ENCODE measurements around the gene SPATA33. TPM values are rescaled to one million over a fixed set of nuclear protein-coding genes. Genes with fewer than 3 reads are reported as not detected.

SPATA33 gene
- total RNA-seq, 1 donor from 2014 or later: 13.8 TPM

DNA sequence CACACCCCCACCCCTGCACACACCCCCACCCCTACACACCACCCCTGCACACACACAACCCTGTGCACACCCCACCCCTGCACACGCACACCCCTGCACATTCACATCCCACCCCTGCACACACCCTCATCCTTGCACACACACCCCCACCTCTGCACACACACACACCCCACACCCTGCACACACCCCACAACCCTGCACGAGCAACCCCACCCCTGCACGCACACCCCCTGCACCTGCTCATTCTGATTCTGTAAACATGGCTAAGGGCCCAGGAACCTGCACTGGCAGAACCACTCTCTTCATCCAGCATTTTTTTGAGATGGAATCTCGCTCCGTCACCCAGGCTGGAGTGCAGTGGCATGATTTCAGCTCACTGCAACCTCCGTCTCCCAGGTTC lies 18.3 kb upstream of the SPATA33 start:
- peaks cover 16% of the 10 kb centered on the region for H3K4me1 Mint-ChIP-seq (ENCODE audit: unreplicated experiment)
- H3K4me3 Mint-ChIP-seq (ENCODE audit: unreplicated experiment): peak overlapping the region; percentile 56
- peaks cover 7% of the 10 kb centered on the region for H3K36me3 Mint-ChIP-seq (ENCODE audit: low read depth, unreplicated experiment)
- no peak overlapping the region for H3K27ac Mint-ChIP-seq (ENCODE audit: unreplicated experiment)
- no peaks in the 10 kb centered on the region for H3K9me3 Mint-ChIP-seq (ENCODE audit: unreplicated experiment)
- H3K27me3 Mint-ChIP-seq (ENCODE audit: unreplicated experiment): peaks cover 10% of the 10 kb centered on the region
- no peak for DNase-seq (ENCODE audit: low spot score)
- TF ChIP-seq, protein P1, sequence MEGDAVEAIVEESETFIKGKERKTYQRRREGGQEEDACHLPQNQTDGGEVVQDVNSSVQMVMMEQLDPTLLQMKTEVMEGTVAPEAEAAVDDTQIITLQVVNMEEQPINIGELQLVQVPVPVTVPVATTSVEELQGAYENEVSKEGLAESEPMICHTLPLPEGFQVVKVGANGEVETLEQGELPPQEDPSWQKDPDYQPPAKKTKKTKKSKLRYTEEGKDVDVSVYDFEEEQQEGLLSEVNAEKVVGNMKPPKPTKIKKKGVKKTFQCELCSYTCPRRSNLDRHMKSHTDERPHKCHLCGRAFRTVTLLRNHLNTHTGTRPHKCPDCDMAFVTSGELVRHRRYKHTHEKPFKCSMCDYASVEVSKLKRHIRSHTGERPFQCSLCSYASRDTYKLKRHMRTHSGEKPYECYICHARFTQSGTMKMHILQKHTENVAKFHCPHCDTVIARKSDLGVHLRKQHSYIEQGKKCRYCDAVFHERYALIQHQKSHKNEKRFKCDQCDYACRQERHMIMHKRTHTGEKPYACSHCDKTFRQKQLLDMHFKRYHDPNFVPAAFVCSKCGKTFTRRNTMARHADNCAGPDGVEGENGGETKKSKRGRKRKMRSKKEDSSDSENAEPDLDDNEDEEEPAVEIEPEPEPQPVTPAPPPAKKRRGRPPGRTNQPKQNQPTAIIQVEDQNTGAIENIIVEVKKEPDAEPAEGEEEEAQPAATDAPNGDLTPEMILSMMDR (IDR thresholded peaks at IDR 0.05; ENCODE audit: unreplicated experiment): no peak

DNA sequence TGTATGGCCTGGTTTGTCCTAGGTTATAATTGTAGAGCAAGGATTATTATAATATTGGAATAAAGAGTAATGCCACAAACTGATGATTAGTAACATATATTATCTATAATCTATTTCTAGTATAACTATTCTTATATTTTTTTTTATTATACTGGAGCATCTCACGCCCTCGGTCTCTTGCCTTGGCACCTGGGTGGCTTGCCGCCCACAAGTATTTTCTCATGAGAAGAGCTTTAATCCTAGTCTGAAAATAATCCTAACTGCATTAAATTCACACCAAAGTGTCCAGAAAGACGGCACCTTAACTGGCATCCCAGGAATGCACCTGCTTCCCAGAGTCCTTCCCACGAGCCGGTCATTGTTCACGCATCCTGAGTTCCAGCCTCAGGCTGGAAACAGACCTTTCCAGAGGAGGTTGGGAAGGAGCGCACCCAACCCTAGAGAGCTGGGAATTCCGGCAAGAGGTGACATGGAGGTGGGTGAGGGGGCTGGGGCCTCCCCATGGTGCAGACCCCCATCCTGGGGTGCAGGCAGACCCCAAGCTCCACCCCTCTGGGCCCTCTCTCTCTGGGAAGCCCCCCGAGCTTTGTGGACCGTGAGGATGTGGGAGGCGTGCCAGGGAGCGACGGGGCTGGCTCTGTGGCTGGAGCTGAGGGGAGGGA lies 16.0 kb upstream of the SPATA33 start:
- no peak for DNase-seq (ENCODE audit: low spot score)
- Mint-ChIP-seq H3K4me3 (ENCODE audit: unreplicated experiment) (no peak overlapping the region), H3K36me3 (ENCODE audit: low read depth, unreplicated experiment) (peaks cover 19% of the 10 kb centered on the region), H3K27me3 (ENCODE audit: unreplicated experiment) (peaks cover 15% of the 10 kb centered on the region), H3K9me3 (ENCODE audit: unreplicated experiment) (no peaks in the 10 kb centered on the region), H3K4me1 (ENCODE audit: unreplicated experiment) (peaks cover 20% of the 10 kb centered on the region), H3K27ac (ENCODE audit: unreplicated experiment) (no peak overlapping the region)
- TF ChIP-seq, protein P1 (IDR thresholded peaks at IDR 0.05; ENCODE audit: unreplicated experiment): no peak

- TF ChIP-seq, protein P1 (IDR thresholded peaks at IDR 0.05; ENCODE audit: unreplicated experiment): no peak
- Mint-ChIP-seq H3K9me3 (ENCODE audit: unreplicated experiment) (no peaks in the 10 kb centered on the region), H3K27ac (ENCODE audit: unreplicated experiment) (no peak overlapping the region), H3K36me3 (ENCODE audit: low read depth, unreplicated experiment) (peaks cover 19% of the 10 kb centered on the region), H3K27me3 (ENCODE audit: unreplicated experiment) (peaks cover 15% of the 10 kb centered on the region), H3K4me1 (ENCODE audit: unreplicated experiment) (peaks cover 20% of the 10 kb centered on the region), H3K4me3 (ENCODE audit: unreplicated experiment) (no peak overlapping the region)
- DNase-seq (ENCODE audit: low spot score): no peak
Measured at GRCh38 chr16:89642574-89642973, 15.1 kb upstream of the SPATA33 start.

DNA sequence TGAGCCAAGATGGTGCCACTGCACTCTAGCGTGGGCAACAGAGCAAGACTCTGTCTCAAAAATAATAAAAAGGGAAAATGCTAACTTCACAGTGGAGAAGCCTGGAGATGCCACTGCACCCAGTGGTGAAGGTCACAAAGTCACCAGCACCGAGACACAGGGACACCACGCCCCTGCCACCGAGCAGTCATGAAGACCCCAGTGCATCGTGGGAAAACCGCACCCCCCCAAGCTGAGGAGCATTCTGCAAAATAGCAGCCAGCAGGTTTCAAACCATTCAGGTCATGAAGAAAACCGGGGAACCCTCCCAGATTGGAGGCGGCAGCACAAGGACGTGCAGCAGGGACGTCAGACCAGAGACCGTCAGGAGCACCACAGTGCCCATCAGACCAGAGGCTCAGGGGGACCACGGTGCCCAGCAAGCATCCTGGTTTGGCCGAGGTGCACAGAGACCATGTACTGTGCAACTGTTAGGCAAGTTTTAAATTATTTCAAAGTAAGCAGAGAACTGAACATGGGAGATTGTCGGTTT lies 13.8 kb upstream of the SPATA33 start:
- Mint-ChIP-seq H3K4me1 (ENCODE audit: unreplicated experiment) (peaks cover 20% of the 10 kb centered on the region), H3K4me3 (ENCODE audit: unreplicated experiment) (no peak overlapping the region), H3K27me3 (ENCODE audit: unreplicated experiment) (peaks cover 13% of the 10 kb centered on the region), H3K36me3 (ENCODE audit: low read depth, unreplicated experiment) (peaks cover 23% of the 10 kb centered on the region), H3K9me3 (ENCODE audit: unreplicated experiment) (no peaks in the 10 kb centered on the region), H3K27ac (ENCODE audit: unreplicated experiment) (peak overlapping the region; percentile 9)
- DNase-seq (ENCODE audit: low spot score): no peak
- TF ChIP-seq, protein P1 (IDR thresholded peaks at IDR 0.05; ENCODE audit: unreplicated experiment): no peak

DNA sequence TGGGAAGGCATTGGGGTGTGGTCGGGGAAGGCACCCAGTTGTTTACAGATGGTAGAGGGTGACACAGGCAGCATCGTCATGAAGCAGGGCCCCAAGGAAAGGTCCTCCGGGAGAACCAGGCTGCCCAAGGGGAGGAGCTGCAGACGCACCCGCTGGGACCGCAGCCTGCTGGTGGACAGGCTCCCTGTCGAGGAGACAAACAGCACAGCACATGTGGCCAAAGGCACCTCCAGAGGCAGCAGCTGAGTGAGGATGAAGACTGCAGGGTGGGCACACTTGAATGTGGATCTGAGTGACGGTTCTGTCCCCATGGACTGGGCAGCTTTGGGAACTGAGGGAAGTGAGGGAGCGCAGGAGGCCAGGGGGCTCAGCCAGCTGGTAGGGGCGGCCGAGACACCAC lies 12.5 kb upstream of the SPATA33 start:
- peak overlapping the region; percentile 36 for H3K27ac Mint-ChIP-seq (ENCODE audit: unreplicated experiment)
- H3K9me3 Mint-ChIP-seq (ENCODE audit: unreplicated experiment): no peaks in the 10 kb centered on the region

More for the DNA sequence above, 12.5 kb upstream of the SPATA33 start:
- DNase-seq (ENCODE audit: low spot score): no peak
- TF ChIP-seq, protein P1 (IDR thresholded peaks at IDR 0.05; ENCODE audit: unreplicated experiment): no peak
- Mint-ChIP-seq H3K36me3 (ENCODE audit: low read depth, unreplicated experiment) (peaks cover 28% of the 10 kb centered on the region), H3K27me3 (ENCODE audit: unreplicated experiment) (peaks cover 13% of the 10 kb centered on the region), H3K4me1 (ENCODE audit: unreplicated experiment) (peaks cover 20% of the 10 kb centered on the region), H3K4me3 (ENCODE audit: unreplicated experiment) (no peak overlapping the region)
